Muscle layer of duodenum (tissue), 2 donors: Measurements from ENCODE around the gene STK24.
A peak's percentile ranks its signal among the peaks of the same experiment; 100 is the strongest.

Experiments used
- H3K27ac ChIP-seq: one replicate; pipeline ENCODE4 v1.7.0; 2013; ENCODE audit warnings: mild to moderate bottlenecking, low read length
- H3K27me3 ChIP-seq: one replicate; pipeline ENCODE4 v1.7.0; 2013; ENCODE audit warnings: low read depth, mild to moderate bottlenecking, control low read depth, low read length
- H3K36me3 ChIP-seq, 2 donors: one replicate each; pipeline ENCODE4 v1.7.0; 2013; ENCODE audit warnings: low read length in 2 of 2, control low read depth in 1 of 2, mild to moderate bottlenecking in 1 of 2; ENCODE audit not compliant: insufficient read depth in 2 of 2, control insufficient read depth in 1 of 2
- H3K4me1 ChIP-seq, 2 donors: one replicate each; pipeline ENCODE4 v1.7.0; 2013; ENCODE audit warnings: low read length in 2 of 2, mild to moderate bottlenecking in 2 of 2, control low read depth in 1 of 2, moderate library complexity in 1 of 2; ENCODE audit not compliant: insufficient read depth in 2 of 2, control insufficient read depth in 1 of 2
- H3K4me3 ChIP-seq, 2 donors: one replicate each; pipeline ENCODE4 v1.7.0; 2013; ENCODE audit warnings: low read length in 2 of 2, low read depth in 1 of 2, mild to moderate bottlenecking in 1 of 2
- H3K9me3 ChIP-seq, 2 donors: one replicate each; pipeline ENCODE4 v1.7.0; 2013; ENCODE audit warnings: low read length in 2 of 2, control low read depth in 1 of 2, mild to moderate bottlenecking in 1 of 2; ENCODE audit not compliant: control insufficient read depth in 1 of 2
- donor health status: healthy.

The STK24 gene

DNA sequence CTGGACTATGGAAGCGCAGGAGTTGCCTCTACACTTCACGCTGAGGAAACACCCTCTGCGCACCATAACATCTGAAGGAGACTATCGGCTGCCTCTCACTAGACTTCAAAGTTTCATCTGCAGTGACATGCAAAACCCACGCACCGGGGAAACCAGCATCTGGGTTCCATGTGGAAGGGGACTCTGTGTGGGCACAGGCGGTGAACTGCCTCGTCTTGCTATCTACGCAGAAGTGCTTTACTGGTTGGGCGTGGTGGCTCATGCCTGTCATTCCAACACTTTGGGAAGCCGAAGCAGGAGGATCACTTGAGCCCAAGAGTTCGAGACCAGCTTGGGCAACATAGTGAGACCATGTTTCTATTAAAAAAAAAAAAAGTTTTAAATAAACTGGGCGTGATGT lies 116.4 kb downstream of the STK24 start:
- Histone ChIP-seq H3K9me3 (no peaks in the 10 kb centered on the region), H3K4me1 (no peaks in the 10 kb centered on the region), H3K4me3 (no peak overlapping the region), H3K27ac (no peak overlapping the region), H3K36me3 (peaks cover 58 to 68% of the 10 kb centered on the region in 2 donors), H3K27me3 (no peaks in the 10 kb centered on the region)

- peaks cover 0 to 4% of the 10 kb centered on the region in 2 donors for H3K4me1 ChIP-seq
- H3K4me3 ChIP-seq = no peak overlapping the region
- H3K27ac ChIP-seq = no peak overlapping the region
- H3K9me3 ChIP-seq = no peaks in the 10 kb centered on the region
- peaks cover 53 to 62% of the 10 kb centered on the region in 2 donors for H3K36me3 ChIP-seq
- H3K27me3 ChIP-seq = no peaks in the 10 kb centered on the region
These were observed 117.1 kb downstream of the STK24 start for GRCh38 chr13:98459721-98460370.

DNA sequence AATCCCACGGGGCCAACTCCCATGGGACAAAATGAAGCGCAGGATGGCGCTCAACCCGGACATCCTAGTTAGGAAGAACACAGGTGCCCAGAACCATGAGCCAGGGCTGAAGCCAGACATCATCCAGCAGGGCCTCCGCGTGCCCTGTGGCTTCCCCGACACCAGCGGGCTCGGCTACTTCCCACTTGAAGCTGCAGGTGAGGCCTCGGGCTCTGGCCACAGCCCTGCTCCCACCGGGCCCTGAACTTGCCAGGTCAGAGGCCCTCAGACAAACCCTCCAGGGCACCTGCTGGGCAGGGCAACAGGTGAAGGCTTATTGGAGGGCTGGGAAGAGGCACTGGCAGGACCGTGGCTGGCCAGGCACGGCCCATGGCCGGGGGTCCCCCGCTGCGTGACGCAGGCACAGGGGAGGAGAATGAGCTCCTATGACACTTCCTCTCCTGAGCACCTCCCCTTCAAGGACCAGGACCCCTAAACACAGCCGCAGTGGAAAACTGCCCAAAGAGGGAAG lies 117.7 kb downstream of the STK24 start:
- H3K27ac ChIP-seq = no peak overlapping the region
- H3K9me3 ChIP-seq = no peaks in the 10 kb centered on the region
- peaks cover 52 to 59% of the 10 kb centered on the region in 2 donors for H3K36me3 ChIP-seq
- peaks cover 0 to 9% of the 10 kb centered on the region in 2 donors for H3K4me1 ChIP-seq
- H3K27me3 ChIP-seq = no peaks in the 10 kb centered on the region
- no peak overlapping the region for H3K4me3 ChIP-seq

GRCh38 chr13:98458431-98458830 lies 118.5 kb downstream of the STK24 start:
- no peaks in the 10 kb centered on the region for H3K9me3 ChIP-seq
- H3K4me1 ChIP-seq = peaks cover 4 to 9% of the 10 kb centered on the region in 2 donors
- no peak overlapping the region for H3K4me3 ChIP-seq
- H3K36me3 ChIP-seq = peaks cover 49 to 56% of the 10 kb centered on the region in 2 donors
- H3K27ac ChIP-seq = no peak overlapping the region
- H3K27me3 ChIP-seq = no peaks in the 10 kb centered on the region

GRCh38 chr13:98457053-98457452 lies 119.9 kb downstream of the STK24 start:
- Histone ChIP-seq H3K4me1 (peaks cover 4 to 9% of the 10 kb centered on the region in 2 donors), H3K27ac (no peak overlapping the region), H3K27me3 (no peaks in the 10 kb centered on the region), H3K9me3 (no peaks in the 10 kb centered on the region), H3K4me3 (no peak overlapping the region), H3K36me3 (peaks cover 47 to 65% of the 10 kb centered on the region in 2 donors)

- Histone ChIP-seq H3K27ac (no peak overlapping the region), H3K36me3 (peaks cover 43 to 64% of the 10 kb centered on the region in 2 donors), H3K9me3 (no peaks in the 10 kb centered on the region), H3K4me3 (no peak overlapping the region), H3K4me1 (peaks cover 4 to 13% of the 10 kb centered on the region in 2 donors), H3K27me3 (no peaks in the 10 kb centered on the region)
These were observed 120.5 kb downstream of the STK24 start for GRCh38 chr13:98456413-98456845.

GRCh38 chr13:98454389-98454881 lies 122.5 kb downstream of the STK24 start:
- H3K36me3 ChIP-seq = peaks cover 28 to 50% of the 10 kb centered on the region in 2 donors
- no peaks in the 10 kb centered on the region for H3K27me3 ChIP-seq
- no peak overlapping the region for H3K4me3 ChIP-seq
- peak overlapping the region; percentile 47 for H3K27ac ChIP-seq
- peaks cover 4 to 33% of the 10 kb centered on the region in 2 donors for H3K4me1 ChIP-seq
- no peaks in the 10 kb centered on the region for H3K9me3 ChIP-seq

DNA sequence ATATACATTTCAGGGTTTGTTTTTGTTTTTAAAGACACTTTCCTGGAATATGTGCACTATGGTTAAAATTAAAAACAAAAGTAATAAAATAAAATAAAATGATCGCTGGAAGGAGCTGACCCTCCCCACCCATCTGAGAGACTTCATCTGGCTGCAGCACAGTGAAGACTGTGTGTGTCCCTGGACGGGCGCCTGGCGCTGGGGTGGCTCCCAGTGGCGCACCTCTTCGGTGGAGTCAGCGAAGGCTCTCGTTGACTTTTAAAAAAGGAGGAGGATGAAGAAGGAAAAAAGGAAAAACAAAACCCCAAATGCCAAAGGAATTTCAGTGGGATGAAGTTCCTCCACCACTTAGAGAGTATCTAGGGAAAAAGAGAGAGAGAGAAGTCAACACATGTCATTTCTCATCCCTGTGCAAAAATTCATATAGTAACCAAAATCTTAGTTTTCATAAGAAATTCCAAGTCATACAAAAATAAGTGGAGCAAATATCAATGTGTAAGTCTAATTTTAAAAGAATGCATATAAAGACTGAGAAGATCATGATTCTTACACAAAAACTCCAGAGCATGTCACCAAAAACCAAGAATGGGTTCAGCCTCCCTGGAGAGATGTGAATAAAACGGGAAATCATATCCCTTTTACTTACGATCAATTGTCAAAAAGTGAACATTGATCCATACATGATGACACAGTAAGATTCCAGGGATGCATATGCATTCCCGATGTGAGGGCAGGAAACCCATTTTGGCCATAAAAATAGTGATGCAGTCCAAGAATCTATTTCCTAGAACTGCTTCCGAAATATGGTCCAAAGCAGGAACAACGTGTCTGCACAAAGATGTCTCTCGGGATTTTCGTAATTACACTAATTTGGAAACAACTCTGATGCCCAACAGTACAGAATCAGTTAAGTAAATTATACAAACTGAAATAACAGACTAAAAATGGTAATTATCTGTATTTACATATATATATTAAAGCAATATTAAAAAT lies 123.8 kb downstream of the STK24 start:
- Histone ChIP-seq H3K27ac (no peak overlapping the region), H3K9me3 (no peaks in the 10 kb centered on the region), H3K36me3 (peaks cover 18 to 49% of the 10 kb centered on the region in 2 donors), H3K4me1 (peaks cover 4 to 39% of the 10 kb centered on the region in 2 donors), H3K4me3 (no peak overlapping the region), H3K27me3 (no peaks in the 10 kb centered on the region)

- H3K36me3 ChIP-seq = peaks cover 18 to 51% of the 10 kb centered on the region in 2 donors
- H3K4me1 ChIP-seq = peaks cover 4 to 39% of the 10 kb centered on the region in 2 donors
- no peak overlapping the region for H3K4me3 ChIP-seq
- no peaks in the 10 kb centered on the region for H3K27me3 ChIP-seq
- H3K27ac ChIP-seq = peak overlapping the region; percentile 14
- H3K9me3 ChIP-seq = no peaks in the 10 kb centered on the region
These were observed 125.0 kb downstream of the STK24 start for GRCh38 chr13:98451676-98452470.

GRCh38 chr13:98450539-98451111 lies 126.3 kb downstream of the STK24 start:
- H3K27ac ChIP-seq = peak overlapping the region; percentile 34
- peaks cover 14 to 40% of the 10 kb centered on the region in 2 donors for H3K36me3 ChIP-seq
- H3K4me3 ChIP-seq = no peak overlapping the region
- peaks cover 4 to 40% of the 10 kb centered on the region in 2 donors for H3K4me1 ChIP-seq
- H3K27me3 ChIP-seq = no peaks in the 10 kb centered on the region
- H3K9me3 ChIP-seq = no peaks in the 10 kb centered on the region
